22Rv1 (cell line): Measurements from ENCODE around the gene SCMH1.

Experiments used
- ZFX ChIP-seq: fragments of 450-650 bp; IDR thresholded peaks from 2 replicates; pipeline ENCODE4 v1.6.1; 2017; ENCODE audit warnings: antibody characterized with exemption, borderline replicate concordance
- TF ChIP-seq, protein P1 (sequence below): fragments of 450-650 bp; IDR thresholded peaks from 2 replicates; pipeline ENCODE4 v1.5.1; 2017; ENCODE audit warnings: mild to moderate bottlenecking

DNA sequence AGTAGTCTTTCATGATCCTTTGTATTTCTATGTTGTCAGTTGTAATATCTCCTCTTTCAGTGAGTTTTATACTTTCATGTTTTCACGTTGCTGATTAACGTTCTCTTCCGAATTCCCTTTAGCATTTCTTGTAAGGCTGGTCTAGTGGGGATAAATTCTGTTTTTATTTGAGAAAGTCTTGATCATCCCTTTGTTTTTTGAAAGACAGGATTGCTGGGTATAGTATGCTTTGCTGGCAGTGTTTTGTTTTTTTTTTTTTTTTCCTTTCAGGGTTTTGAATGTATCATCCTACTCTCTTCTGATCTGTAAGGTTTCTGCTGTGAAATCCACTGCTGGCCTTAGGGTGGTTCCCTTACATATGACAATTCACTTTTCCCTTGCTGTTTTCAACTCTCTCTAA, 74.4 kb downstream of the SCMH1 start:
- TF ChIP-seq, protein P1, sequence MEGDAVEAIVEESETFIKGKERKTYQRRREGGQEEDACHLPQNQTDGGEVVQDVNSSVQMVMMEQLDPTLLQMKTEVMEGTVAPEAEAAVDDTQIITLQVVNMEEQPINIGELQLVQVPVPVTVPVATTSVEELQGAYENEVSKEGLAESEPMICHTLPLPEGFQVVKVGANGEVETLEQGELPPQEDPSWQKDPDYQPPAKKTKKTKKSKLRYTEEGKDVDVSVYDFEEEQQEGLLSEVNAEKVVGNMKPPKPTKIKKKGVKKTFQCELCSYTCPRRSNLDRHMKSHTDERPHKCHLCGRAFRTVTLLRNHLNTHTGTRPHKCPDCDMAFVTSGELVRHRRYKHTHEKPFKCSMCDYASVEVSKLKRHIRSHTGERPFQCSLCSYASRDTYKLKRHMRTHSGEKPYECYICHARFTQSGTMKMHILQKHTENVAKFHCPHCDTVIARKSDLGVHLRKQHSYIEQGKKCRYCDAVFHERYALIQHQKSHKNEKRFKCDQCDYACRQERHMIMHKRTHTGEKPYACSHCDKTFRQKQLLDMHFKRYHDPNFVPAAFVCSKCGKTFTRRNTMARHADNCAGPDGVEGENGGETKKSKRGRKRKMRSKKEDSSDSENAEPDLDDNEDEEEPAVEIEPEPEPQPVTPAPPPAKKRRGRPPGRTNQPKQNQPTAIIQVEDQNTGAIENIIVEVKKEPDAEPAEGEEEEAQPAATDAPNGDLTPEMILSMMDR = no peak
- TF ChIP-seq ZFX = no peak
